LoVo (cell line): ENCODE measurements around the gene SCN3B.

Source experiments
- DNase-seq: peaks from one replicate; pipeline ENCODE4 v3.0.0-alpha.2; 2016; ENCODE audit warnings: low spot score

Gene SCN3B

DNA sequence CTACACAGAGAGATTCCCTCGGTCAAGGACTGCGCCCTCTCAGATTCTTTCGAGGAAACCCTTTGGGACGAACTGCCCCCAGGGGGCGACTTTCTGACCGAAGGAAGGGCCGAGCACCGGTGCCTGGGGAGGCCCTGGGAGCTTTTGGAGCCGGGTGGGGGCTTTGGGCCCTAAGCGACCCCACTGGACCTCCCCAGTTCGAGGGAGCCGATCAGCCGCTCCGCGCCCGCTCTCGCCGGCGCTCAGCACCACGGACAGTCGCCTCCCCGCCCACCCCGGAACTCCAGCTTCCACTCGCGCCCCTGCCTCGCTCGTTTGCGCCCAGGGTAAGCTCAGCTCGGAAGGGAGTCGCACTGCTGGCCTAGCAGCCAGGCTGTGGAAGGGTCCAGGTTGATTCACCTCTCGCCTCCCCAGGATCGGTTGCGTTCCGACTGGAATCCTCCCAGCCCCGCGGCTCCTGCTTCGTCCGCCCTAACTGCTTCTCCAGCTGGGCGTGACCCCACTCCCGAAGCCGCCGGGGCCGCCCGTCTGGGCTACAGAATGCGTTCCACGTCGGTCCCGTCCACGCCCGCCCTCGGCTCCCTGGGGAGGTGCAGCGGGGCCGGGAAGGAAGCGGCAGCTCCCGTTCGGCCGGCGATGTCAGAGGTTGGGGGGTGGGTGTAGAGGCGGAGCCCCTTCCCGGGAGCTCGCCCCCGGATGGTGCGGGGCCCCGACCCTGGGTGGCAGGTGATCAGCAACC lies 428 bp downstream of the SCN3B start:
- peak; percentile 24 for DNase-seq

DNA sequence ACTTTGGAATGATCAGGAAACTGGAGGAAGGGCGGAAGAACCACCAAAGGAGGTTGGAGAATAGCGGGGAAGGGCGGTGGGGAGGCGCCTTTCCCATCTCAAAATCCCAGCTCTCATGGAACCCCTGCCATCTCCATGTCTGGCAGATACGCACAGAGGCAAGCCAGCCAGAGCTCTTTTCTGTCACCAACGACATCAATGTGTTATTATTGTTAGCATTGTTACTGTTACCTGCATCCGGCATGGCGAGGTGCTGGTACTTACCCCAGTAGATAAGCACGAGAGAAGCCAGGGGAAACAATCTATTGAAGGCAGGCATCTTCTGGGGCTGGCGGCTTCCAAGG lies 969 bp downstream of the SCN3B start:
- DNase-seq: no peak

DNA sequence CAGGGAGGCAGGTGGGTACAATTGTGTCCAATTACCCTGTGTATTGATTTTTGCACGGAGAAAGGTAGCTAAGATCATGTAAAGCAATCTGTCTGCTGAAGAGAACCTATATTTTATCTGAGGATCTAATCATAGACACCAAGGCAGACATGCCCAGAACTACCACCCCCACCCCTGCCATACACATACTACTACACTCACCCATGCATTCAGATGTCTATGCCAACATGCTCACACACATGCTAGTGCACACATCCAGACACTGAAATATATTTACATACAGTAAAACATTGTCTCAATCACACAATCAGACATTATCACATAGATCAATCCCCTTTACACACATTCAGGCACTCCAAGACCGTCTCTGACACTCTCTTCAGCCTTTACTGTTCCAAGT lies 1.8 kb downstream of the SCN3B start:
- no peak for DNase-seq

DNA sequence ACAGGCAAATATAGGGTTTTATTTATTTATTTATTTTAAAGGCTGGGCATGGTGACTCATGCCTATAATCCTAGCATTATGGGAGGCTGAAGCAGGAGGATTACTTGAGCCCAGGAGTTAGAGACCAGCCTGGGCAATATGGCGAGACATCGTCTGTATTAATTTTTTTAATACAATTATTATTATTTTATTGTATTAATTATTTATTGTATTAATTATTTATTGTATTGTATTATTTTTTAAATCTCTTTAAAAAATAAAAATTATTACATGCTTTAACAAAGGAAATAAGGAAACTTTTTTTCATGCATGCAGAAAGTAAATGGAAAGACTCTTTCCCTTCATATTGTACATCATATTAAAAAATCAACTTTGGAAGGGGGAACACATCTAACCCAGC lies 3.5 kb downstream of the SCN3B start:
- DNase-seq: no peak

DNA sequence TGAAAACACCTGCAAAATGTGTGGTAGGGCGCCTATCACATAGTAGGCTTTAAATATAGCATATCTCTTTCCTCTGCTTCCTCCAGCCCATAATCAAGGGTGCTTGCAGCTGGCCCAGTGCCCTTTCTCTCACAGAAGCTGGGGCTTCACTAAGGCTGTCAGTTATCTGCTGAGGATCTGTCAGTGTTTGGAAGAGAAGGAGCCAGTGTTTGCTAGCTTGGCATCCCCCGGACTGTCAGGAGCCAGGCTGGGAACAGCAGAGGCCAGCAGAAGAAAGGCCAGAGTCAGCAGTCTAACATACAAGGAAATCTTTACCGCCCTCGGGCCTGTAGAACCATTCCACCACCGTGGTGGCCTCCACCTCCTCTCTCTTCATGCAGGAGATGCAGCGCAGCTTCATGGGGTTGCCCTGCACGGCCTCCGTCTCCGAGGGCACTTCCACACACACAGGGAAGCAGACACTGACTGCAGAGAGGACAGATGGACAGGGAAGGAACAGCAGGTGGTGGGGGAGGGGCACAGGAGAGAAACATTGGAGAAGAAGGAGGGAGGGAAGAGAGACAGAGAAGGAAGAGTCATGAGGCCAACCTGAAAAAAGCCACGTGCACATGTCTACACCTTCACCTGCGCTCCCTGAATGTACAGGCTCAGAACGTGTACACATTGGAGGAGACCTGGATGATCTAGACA lies 9.0 kb downstream of the SCN3B start:
- DNase-seq: no peak

DNA sequence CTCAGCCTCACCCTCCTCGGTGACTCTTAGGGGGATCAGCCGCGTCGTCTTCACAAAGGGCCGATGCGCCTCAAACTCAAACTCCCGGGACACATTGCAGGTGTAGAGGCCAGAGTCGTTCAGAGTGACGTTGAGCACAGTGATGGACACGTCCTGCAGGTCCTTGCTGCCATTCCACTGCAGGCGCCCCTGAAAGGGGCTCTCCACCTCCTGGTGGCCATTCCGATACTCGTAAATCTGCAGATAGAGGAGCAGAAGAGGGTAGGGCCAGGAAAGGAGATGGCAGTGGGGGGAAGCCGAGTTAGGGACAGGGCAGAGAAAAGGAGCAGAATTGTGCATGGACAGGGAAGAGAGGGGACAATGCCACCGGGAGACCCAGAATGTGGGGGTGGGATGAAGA lies 12.0 kb downstream of the SCN3B start:
- no peak for DNase-seq

DNA sequence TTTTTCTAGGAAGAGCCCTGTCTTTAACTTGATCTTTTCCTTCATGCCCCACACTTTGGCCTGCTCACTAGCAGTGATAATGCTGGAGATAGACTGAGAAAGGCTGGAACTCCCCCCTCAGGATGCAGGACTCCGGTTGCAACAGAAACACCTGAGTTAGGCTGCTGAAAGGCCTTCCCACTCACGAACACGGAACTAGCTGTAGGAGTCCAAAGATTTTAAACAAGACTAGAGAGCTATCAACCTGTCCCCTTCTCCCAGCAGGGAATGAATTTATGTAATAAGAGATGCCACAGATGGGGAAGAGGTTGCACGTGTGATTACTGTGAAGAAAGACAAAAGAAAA lies 13.0 kb downstream of the SCN3B start:
- no peak for DNase-seq

DNA sequence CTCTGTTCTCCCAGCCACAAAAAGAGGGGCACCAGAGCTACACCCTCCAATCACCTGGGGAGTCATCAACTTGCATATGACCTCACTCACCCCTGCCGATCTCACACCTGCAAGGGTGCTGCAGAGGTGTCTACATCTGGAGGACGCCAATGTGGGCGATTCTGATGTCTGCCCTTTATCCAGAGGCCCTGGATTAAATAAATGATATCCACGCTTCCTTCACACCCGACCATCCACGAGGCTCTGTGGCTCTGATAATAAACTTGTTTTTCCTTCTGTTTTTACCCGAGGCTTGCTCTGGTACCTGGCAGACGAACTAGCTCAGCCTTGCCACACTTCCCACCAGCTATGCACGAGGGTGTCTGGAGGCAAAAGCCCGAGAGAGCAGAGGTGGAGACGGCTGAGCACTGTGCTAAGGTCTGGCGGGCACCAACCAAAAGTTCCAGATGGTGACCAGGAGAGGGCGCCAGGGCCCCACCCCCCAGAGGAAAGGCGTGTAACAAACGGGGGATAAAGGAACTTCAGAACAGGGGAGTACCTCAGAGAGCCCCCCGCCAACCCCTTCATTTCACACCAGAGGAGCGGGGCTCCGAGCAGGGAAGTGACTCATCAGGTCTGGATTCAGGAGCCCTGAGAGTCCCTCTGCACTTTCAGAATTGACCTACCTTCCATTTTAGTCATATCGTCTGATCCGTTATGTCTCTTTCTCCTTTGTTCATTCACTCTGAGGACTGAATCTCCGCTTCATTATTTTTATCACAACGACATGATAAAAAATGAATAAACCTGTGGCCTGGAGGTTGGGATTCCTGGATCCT lies 13.5 kb downstream of the SCN3B start:
- DNase-seq: peak; percentile 29

DNA sequence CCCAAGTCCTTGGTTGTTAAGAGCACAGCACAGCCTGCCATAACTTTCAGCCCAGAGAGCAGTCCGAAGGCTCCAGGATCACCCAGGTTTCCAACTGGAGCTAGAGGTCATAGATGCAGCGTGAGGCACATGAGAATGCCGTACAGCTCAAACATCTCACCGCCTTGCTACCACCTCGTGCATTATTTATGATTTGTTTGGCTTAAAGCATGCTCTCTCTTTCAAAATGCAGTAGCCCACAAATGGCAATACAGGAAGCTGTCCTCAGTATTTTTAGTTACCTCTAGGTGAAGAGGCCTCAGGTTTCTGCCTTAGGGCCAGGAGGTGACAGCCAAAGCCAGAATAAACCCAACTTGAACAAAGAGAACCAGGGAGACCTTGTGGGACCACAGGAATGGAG lies 14.4 kb downstream of the SCN3B start:
- DNase-seq: no peak

DNA sequence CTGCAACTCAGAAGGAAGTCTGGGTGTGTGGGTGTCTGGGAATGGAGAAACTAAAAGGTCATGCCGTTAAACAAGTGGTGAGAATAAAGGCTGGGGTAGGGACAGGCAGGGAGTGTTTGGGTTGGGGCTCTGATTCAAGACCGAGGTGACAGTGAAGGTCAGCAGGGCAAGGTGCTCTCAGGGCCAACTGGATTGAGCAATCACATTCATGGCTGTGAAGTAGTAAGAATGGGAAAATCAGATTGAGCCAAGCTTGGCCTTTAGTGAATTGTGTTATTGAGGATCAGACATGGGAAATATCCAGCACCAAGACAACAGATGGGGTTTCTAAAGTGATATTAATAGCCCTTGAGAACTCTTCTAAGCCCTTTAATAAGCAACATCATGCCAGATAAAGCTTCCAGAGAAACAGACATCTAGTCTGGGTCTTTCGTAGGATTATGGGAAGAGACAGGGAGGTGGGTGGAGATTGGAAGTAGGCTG lies 24.3 kb downstream of the SCN3B start:
- no peak for DNase-seq

DNA sequence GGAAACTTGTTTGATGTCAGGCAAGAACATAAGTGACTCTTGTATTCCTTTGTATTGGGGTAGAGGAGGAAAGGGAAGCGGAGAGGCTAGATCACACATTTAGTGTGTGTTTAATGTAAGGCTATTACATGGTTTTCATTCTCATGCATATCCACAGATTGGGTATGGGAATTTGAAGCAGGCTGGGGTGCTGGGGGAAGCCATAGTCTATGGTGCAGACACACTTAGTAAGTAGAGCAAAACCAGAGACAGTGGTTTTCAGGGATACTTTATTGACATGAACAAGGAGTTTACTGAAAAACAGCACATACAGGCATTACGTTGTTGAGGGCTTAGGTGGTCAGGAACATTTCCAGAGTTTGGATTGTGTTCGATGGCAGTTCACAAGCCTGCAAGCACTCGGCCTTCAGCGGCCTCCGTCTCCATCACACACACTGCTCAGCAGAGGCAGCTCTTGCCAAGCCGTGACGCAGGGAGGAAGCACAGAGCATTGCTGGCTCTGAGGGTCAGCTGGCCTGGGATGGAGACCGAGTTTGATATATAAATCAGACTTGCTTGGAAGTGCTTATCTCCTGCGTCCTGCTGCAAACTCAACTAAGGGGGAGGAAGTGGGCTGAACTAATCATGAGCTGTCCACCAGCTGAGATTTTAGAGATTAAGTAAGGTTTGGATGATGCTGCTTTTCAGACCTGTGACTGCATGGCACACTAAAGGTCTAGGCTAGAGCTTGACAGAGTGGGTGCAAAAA lies 25.3 kb downstream of the SCN3B start:
- DNase-seq: no peak

DNA sequence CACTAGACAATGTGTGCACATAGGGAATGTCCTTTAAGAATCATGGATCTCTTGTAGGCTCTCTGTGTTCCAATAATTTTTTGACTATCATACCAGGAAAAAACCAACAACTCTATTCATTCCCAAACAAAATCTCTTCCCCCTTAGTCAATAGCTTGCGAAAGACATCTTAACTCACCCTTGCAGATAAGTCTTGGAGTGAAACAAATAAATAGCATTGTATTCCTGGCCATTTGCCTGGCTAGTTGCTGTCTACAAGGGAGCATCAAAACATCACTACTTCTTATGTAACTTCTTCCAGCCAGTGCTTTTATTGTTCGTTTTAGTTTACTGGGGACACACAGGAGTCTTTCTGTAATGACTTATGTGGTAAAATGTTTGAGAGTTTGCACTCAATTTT lies 29.4 kb downstream of the SCN3B start:
- no peak for DNase-seq

DNA sequence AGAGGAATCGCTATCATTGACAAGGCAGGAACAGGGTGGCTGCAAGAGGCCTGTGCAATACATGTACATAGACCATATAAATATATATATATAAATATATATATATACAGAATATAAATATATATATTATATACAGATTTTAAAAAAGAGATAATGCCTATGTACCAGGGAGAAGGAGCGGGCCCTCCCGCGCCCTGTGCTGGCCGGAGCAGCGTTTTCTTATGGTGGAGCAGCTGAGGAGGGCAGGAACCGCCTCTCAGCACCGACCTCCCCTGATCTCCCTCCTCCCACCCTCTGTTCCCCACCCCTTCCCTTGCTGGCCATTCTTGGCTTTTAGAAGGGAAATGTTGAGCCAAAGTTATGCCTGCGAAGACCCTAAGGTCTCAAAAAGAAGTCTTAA lies 31.8 kb downstream of the SCN3B start:
- DNase-seq: no peak

DNA sequence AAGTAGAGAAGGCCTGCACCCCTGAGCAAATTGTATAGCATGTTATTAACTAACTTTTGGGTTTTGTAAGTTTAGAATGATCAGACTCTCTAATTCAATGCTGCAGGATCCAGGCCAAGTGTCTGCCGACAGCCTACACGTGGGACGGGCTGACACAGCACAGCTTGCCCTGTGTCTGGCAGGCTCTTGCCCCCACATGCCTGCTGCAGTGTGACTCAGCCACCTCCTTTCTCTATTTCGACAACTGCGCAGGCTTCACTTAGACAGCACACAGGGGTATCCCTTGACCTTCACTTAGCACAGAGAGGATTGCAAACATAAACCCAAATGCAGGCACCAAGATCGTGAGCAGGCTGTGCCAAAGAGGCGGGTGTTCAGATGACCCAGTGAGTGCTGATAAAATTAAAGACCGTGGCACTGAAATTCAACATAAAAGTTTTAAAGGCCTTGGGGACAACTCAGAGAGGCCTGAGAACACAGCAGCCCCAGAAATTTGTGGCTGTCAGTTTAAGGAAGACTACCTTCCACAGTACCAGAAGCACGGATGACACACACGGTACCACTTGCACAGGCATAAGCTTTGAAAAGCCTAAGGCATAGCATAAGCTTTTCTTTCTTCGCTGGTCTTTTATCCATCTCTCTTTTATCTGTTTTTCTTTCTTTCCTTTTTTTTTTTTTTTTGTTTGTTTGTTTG lies 37.8 kb downstream of the SCN3B start:
- no peak for DNase-seq

DNA sequence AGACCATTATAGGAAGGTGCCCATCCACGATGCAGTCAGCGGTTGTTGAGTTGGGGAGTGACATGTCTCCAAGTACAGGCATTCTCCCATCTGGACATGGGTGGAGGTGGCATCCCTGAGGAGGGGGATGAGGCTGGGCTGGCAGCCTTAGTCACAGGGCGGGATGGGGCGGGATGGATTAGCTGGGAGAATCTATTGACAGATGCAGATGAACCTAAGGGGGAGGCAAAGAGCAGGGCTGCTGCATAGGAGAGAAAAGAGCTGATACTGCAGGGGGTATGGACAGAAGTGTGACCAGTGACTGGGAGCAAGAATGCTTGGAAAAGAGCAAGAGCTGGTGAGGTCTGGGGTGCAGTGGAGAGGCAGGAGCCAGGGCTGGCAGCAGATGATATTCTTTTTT lies 42.7 kb downstream of the SCN3B start:
- DNase-seq: no peak

DNA sequence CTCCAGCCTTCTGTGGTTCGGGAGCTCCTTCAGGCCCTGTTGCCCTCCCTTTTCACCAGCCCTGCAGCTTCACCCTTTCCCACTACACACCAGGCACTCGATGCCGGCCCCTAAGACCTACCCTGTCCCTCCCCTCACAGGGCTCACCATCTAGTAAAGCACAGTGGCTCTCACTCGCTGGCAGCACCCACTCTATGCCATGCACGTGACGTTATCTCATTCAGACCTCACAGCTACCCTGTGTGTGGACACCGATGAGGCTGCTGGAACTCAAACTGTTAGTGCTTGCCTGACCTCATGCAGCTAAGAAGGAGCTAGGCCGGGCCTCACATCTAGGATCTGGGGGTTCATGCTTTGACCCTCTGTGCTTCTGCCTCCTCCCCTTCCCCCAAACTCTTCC lies 45.5 kb downstream of the SCN3B start:
- DNase-seq: no peak

DNA sequence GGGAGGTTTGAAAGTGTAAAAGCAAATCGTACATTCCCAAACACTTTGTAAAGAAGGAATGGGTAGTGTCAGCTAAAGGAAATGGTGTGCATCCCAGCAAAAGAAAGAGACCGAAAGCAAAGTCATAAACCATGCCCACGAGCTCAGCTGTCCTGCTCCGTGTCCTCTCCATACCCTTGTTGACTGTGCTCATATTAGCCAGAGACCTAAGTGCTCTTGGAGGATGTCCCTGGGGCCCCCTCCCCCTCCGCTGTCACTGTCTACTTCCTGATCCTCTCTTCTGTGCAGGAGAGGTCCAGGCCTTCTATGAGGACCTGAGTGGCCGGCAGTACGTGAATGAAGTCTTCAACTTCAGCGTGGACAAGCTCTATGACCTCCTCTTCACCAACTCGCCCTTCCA lies 46.1 kb downstream of the SCN3B start:
- no peak for DNase-seq

DNA sequence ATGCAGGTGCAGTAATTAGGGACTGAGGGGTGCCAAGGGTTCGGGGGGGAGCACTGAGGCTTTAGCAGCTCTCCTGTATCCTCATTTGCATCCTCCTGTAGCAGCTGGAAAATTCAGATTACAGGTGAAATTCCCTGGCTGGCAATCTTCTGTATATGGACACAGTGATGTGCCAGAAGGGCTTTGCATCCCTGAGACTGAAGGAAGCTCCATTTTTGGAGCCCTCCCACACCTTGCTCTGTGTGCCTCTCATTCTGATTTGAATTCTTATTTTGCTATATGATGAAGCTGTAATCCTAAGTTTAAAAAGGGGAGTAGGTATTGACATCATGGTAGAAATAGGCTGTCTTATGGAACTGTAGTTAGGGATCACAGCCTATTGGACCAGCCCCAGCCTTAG lies 46.6 kb downstream of the SCN3B start:
- no peak for DNase-seq

DNA sequence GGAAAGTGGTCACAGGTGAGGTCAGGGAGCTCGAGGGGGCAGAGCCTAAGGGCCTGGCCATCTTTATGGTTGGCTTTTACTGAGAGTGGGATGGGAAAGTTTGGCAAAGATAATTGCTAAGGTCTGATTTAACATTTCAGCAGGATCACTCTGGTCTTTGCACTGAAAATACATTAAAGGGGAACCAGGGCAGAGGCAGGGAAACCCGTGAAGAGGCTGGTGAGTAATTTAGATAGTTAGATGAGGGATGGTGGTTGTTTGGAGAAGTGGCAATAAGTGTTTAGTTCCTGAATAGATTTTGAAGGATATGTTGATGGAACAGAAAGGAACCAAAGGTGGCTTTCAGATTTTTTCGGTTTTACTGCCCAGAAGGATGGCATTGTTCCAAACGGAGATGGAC lies 50.8 kb downstream of the SCN3B start:
- no peak for DNase-seq

DNA sequence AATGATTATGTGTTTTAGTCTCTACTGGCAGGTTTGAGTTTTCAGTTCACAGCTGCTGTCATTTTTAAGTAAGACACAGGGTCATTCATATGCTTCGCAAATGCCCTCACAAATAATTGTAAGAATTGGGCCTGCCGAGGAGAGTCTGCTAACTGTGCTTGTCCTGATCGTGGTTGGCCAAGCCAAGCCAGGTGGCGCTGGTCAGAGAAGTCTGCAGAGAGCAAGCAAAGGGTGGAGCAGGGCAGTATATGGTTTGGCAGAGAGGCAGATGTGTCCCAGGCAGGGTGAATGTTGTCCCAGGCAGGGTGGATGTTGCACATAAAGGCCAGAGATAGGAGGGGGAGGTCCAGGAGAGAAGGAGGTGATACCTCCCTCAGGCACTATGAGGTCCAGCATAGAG lies 52.7 kb downstream of the SCN3B start:
- DNase-seq: no peak

DNA sequence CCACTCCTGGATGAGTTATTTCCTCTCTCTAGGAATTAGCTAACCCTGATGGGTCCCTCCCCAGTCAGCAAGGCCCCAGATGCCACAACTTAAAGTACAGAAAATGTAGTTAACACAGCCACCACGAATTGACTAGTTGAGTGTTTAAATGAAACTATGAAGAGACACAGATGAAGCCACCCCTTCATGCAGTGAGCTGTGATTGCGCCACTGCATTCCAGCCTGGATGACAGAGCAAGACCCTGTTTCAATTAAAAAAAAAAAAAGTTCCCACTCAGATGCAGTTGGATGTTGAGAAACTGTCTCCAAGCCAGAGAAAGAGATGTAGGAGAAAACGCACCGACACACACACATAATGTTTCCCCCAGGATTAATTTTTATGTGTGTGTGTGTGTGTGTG lies 53.3 kb downstream of the SCN3B start:
- DNase-seq: no peak

DNA sequence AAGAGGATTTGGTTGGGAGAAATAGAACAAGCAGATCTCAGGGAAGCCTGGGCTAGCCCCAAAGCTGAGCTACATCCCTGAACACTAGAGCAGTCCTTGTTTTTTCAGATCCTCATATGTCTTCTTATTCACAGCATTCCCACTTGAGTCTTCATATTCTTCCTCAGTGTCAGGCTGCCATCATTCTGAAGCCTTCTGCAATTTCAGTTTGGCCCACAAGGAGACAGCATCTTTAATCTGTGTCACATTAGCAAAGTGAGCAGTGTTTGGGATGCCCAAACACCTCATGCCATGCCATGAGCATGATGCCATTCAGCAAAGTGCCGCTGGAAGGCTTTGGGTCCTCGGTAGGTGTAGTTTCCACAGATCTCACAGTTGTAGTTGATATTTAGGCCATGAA lies 56.6 kb downstream of the SCN3B start:
- no peak for DNase-seq
